Fibroblast of peridontal ligament (primary cell): ENCODE data around the gene FER1L5.
"Not testable (repeated sequence)": the region's sequence is repeated elsewhere in the genome, so short reads cannot be mapped to it uniquely, and the experiment has no call there.

ENCODE experiments used
- DNase-seq: peaks from one replicate; pipeline ENCODE4 v3.0.0-alpha.2; 2010; ENCODE audit errors: extremely low read depth

FER1L5 gene

GRCh38 chr2:96636551-96637171 is 5.9 kb upstream of the FER1L5 start:
- peak; percentile 45 for DNase-seq

GRCh38 chr2:96637385-96638143 is 5.0 kb upstream of the FER1L5 start:
- peak; percentile 87 for DNase-seq

GRCh38 chr2:96638144-96639121 is 4.1 kb upstream of the FER1L5 start, which contains the start of gene KANSL3:
KANSL3 (minus strand) TSS chr2:96638312; CDS start chr2:96637135, 1,177 bp downstream.
- peak; percentile 94 for DNase-seq

- DNase-seq: no peak
Measured at GRCh38 chr2:96647681-96648080, 5.1 kb downstream of the FER1L5 start.

- DNase-seq: no peak
Measured at GRCh38 chr2:96648306-96648930, 5.9 kb downstream of the FER1L5 start.

- DNase-seq: no peak
Measured at GRCh38 chr2:96649342-96649741, 6.8 kb downstream of the FER1L5 start.

- DNase-seq: no peak
Measured at GRCh38 chr2:96651793-96652192, 9.2 kb downstream of the FER1L5 start.

GRCh38 chr2:96654791-96655190 is 12.2 kb downstream of the FER1L5 start:
- DNase-seq: not testable (repeated sequence)

- DNase-seq: no peak
Measured at GRCh38 chr2:96655526-96655925, 13.0 kb downstream of the FER1L5 start.

- DNase-seq: no peak
Measured at GRCh38 chr2:96656540-96656939, 14.0 kb downstream of the FER1L5 start.

GRCh38 chr2:96661324-96661723 is 18.8 kb downstream of the FER1L5 start:
- no peak for DNase-seq

- DNase-seq: no peak
Measured at GRCh38 chr2:96662360-96662759, 19.8 kb downstream of the FER1L5 start.

GRCh38 chr2:96663177-96663576 is 20.6 kb downstream of the FER1L5 start:
- no peak for DNase-seq

GRCh38 chr2:96663829-96664228 is 21.3 kb downstream of the FER1L5 start:
- no peak for DNase-seq

GRCh38 chr2:96664366-96664925 is 21.9 kb downstream of the FER1L5 start:
- no peak for DNase-seq

GRCh38 chr2:96665083-96665569 is 22.6 kb downstream of the FER1L5 start:
- peak; percentile 98 for DNase-seq

GRCh38 chr2:96665717-96666116 is 23.2 kb downstream of the FER1L5 start:
- not testable (repeated sequence) for DNase-seq

GRCh38 chr2:96668771-96669170 is 26.2 kb downstream of the FER1L5 start:
- DNase-seq: no peak

- no peak for DNase-seq
Measured at GRCh38 chr2:96669539-96670215, 27.1 kb downstream of the FER1L5 start.

GRCh38 chr2:96679848-96680247 is 37.3 kb downstream of the FER1L5 start:
- DNase-seq: peak; percentile 8
